Ectodermal cell (in vitro differentiated cells): ENCODE results near the gene CREB5.

Experiments
- H3K27ac ChIP-seq: 2 replicates; pipeline ENCODE4 v1.7.0; 2013; ENCODE audit warnings: mild to moderate bottlenecking, low read depth, low read length; ENCODE audit not compliant: insufficient read depth, poor library complexity, severe bottlenecking
- H3K27me3 ChIP-seq: 2 replicates; pipeline ENCODE4 v1.7.0; 2013; ENCODE audit warnings: mild to moderate bottlenecking, low read length; ENCODE audit not compliant: insufficient read depth, control insufficient read depth, poor library complexity, severe bottlenecking
- H3K36me3 ChIP-seq: one replicate; pipeline ENCODE4 v1.7.0; 2013; ENCODE audit warnings: low read length; ENCODE audit not compliant: control insufficient read depth, insufficient read depth
- H3K4me1 ChIP-seq: one replicate; pipeline ENCODE4 v1.7.0; 2013; ENCODE audit warnings: low read length; ENCODE audit not compliant: control insufficient read depth, insufficient read depth
- H3K4me3 ChIP-seq: 2 replicates; pipeline ENCODE4 v1.7.0; 2013; ENCODE audit warnings: low read depth, low read length, control low read depth; ENCODE audit not compliant: insufficient read depth
- H3K9me3 ChIP-seq: 2 replicates; pipeline ENCODE4 v1.7.0; 2013; ENCODE audit warnings: mild to moderate bottlenecking, low read length, moderate library complexity; ENCODE audit not compliant: control insufficient read depth
- WGBS, 2 experiments: methylation state at CpG; one replicate each; pipeline ENCODE4 v1.1.7; 2013; ENCODE audit warnings: missing lambda C conversion rate in 2 of 2; 5-methylcytosine and 5-hydroxymethylcytosine counted together

CREB5 gene

DNA sequence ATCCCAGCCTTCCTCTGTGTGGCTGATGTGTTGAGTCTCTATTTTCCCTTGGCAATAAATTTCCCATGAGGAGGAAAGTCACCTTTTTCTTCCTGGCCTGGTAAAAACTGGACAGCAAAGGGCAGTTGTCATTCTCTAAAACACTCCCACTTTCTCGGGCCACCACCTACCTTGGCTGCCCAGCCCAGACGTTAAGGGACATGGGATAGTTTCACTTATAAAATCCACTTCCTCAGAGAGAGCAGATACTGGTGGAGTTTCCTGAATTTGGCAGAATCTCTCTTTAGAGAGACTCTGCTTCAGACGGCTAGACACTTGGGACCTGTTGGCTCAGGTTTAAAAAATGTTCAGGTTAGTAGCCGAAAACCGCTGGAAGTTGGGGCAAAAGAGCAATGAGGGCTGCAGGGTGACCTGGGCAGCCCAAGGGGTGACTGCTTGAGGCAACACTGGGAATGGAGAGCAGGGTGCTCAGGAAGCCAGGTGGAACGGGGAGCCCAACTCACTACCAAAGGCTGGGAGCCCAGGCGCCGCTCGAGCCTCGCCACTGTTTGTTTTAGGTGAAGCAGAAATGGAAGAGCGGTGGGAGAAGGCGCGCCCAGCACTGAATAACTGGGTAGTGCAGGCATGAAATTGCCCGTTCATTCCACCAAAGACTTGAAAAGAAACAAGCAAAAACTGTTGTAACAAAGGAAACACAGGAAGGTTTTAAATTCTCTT, 359.7 kb downstream of the CREB5 start:
- Histone ChIP-seq H3K36me3 (no peaks in the 10 kb centered on the region), H3K9me3 (no peaks in the 10 kb centered on the region), H3K27me3 (no peaks in the 10 kb centered on the region), H3K27ac (no peak overlapping the region), H3K4me3 (no peak overlapping the region), H3K4me1 (no peaks in the 10 kb centered on the region)
- 93 to 94% methylated on average over 14 of the region's 14 CpGs for WGBS, 2 experiments

DNA sequence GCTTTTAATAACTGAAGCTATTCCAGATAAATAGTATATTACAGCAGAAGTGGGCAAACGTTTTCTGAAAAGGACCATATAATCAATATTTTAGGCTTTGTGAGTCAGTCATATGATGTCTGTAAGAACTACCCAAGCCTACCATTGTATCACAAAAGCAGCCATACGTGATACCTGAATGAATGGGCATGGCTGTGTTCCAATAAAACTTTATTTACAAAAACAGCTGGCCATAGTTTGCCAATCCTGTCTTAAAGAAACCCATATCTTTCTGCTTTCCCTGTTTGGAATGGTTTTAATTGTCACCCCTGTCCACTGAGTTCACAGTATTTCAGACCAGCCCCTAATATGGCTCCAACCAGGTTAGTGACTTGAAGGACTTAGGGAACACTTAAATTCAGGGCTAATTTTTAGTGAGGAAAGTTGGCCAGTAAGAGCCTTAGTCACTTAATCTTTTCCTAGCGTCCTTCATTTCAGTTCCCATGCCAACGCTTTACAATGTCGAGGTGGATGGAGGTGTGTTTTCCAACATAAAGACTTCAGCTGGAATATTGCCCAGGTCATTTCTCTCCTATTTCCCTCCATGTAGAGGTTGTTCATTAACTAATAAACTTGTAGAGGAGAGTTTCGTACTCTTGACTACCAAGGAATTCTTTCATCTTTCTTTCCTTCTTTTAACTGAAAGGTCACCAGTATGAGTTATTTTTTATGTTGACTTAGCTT, 361.3 kb downstream of the CREB5 start:
- no peak overlapping the region for H3K27ac ChIP-seq
- no peaks in the 10 kb centered on the region for H3K27me3 ChIP-seq
- no peak overlapping the region for H3K4me3 ChIP-seq
- 92 to 96% methylated on average over 4 to 6 of the region's 6 CpGs for WGBS, 2 experiments
- no peaks in the 10 kb centered on the region for H3K4me1 ChIP-seq
- H3K9me3 ChIP-seq = no peaks in the 10 kb centered on the region
- H3K36me3 ChIP-seq = no peaks in the 10 kb centered on the region

DNA sequence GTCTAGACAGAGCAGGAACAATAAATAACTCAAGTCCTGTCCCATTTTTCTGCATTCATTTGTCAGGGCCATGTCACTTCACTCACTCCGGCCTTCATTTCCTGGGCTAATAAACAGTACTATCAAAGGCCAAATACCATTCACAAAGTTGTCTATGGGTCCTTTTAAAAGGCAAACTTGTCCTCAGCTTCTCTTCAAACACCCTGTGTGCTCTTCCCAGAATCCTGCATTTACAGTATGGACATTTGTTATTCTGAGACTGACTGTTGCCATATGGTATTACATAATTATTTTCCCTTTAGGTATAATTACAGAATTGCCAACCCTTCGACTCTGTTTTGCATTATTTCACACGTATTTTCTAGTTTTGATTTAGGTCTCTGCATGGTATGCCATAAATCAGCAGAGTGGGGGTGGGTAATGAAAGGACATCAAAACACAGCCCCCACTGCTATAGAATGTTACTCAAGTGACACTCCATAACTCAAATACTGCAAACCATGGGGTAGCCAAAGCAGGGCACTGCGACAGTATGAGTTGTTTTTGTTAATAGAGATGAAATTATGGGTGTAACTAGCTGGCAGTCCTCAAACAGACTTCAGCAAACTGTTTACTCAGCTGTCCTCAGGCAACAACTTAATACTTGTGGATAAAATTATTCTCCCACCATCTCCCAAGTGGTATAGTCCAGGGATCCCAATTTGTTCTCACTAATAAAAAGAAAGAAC, 362.1 kb downstream of the CREB5 start:
- H3K4me3 ChIP-seq = no peak overlapping the region
- H3K27me3 ChIP-seq = no peaks in the 10 kb centered on the region
- H3K27ac ChIP-seq = no peak overlapping the region
- H3K36me3 ChIP-seq = no peaks in the 10 kb centered on the region
- 90 to 96% methylated on average over 2 to 4 of the region's 4 CpGs for WGBS, 2 experiments
- H3K9me3 ChIP-seq = no peaks in the 10 kb centered on the region
- no peaks in the 10 kb centered on the region for H3K4me1 ChIP-seq

DNA sequence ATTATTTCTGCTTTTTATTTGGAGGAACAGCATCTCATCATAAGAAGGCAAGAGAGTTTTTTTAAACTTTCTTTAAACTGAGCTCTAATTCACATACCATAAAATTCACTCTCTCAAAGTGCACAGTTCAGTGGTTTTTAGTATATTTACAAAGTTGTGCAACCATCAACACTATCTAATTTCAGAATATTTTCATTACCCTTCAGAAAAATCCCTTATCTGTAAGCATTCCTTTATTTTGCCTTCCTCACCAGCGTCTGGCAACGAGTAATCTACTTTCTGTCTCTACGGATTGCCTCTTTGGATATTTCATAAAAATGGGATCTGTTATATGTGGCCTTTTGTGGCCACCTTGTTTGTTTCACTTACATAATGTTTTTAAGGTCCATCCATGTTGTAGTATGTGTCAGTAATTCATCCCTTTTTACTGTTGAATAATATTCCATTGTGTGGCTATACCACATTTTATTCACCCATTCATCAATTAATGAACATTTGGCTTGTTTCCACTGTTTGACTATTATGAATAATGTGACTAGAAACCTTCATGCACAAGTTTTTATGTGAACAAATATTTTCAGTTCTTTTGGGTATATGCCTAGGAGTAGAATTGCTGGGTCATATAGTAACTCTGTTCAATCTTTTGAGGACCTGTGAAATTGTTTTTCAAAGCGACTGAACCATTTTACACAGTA, 364.3 kb downstream of the CREB5 start:
- WGBS, 2 experiments = 98 to 99% methylated on average over 3 to 4 of the region's 4 CpGs
- H3K27me3 ChIP-seq = no peaks in the 10 kb centered on the region
- no peak overlapping the region for H3K27ac ChIP-seq
- H3K36me3 ChIP-seq = no peaks in the 10 kb centered on the region
- H3K4me3 ChIP-seq = no peak overlapping the region
- no peaks in the 10 kb centered on the region for H3K4me1 ChIP-seq
- H3K9me3 ChIP-seq = no peaks in the 10 kb centered on the region

DNA sequence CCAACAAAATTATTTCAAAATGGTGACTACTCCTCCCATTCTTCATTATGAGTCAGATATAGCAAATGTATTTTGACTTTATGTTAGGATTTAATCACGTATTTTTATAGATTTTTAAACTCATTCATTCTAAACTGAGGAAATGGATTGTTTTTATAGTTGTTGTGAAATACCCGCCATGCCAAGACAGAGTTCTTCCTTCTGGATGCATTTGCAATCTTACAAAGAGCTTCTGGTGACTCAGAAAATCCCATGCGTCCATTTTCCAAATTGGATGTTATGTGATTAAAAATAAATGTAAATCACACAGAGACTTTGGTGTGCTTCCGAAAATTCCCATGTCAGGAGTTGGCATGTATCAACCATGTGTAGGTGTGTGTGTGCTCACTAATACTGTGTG, 366.5 kb downstream of the CREB5 start:
- H3K36me3 ChIP-seq = no peaks in the 10 kb centered on the region
- WGBS, 2 experiments = 94 to 95% methylated on average over 3 of the region's 4 CpGs
- H3K9me3 ChIP-seq = no peaks in the 10 kb centered on the region
- no peaks in the 10 kb centered on the region for H3K27me3 ChIP-seq
- no peak overlapping the region for H3K4me3 ChIP-seq
- peaks cover 2% of the 10 kb centered on the region for H3K4me1 ChIP-seq
- no peak overlapping the region for H3K27ac ChIP-seq

DNA sequence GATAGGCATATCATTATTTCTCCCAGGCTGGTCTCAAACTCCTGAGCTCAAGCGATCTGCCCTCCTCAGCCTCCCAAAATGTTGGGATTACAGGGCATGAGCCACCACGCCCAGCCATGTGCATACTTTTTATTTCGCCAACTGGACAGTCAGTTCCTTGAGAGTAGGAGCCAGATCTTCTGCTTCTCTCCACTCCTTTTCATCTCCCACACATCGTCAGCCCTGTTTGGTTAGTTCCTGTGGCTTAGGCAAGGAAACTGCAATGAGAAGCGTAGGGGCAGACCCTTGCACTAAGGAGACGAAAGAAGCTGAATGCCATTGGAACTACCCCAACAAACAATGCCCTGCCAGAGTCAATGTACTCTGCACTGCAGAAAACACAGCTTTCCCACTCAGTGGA, 367.6 kb downstream of the CREB5 start:
- Histone ChIP-seq H3K36me3 (no peaks in the 10 kb centered on the region), H3K4me1 (peaks cover 9% of the 10 kb centered on the region), H3K27ac (no peak overlapping the region), H3K4me3 (no peak overlapping the region), H3K27me3 (no peaks in the 10 kb centered on the region), H3K9me3 (no peaks in the 10 kb centered on the region)
- 85 to 86% methylated on average over 6 of the region's 6 CpGs for WGBS, 2 experiments

DNA sequence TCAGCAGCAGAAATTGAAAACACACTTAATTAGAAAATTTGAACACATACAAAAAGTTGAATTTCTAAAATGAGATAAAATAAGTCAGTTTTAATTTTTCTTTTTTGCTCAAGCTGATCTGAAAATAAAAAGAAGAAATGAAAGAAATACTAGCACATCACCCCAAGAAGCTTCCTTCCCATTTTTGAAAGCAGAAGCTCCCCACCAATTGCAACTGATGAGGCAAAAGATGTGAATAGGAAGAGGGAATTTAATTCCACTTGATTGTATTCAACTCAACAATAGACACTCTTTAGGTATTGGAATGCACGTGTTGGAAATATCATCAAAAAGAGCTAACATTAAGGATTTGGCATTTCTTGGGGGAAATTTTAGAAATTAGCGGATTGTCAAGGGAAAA, 370.0 kb downstream of the CREB5 start:
- Histone ChIP-seq H3K27me3 (no peaks in the 10 kb centered on the region), H3K4me3 (no peak overlapping the region), H3K27ac (no peak overlapping the region), H3K9me3 (no peaks in the 10 kb centered on the region), H3K36me3 (no peaks in the 10 kb centered on the region), H3K4me1 (peaks cover 9% of the 10 kb centered on the region)
- WGBS, 2 experiments = 87 to 90% methylated on average over 2 of the region's 2 CpGs

DNA sequence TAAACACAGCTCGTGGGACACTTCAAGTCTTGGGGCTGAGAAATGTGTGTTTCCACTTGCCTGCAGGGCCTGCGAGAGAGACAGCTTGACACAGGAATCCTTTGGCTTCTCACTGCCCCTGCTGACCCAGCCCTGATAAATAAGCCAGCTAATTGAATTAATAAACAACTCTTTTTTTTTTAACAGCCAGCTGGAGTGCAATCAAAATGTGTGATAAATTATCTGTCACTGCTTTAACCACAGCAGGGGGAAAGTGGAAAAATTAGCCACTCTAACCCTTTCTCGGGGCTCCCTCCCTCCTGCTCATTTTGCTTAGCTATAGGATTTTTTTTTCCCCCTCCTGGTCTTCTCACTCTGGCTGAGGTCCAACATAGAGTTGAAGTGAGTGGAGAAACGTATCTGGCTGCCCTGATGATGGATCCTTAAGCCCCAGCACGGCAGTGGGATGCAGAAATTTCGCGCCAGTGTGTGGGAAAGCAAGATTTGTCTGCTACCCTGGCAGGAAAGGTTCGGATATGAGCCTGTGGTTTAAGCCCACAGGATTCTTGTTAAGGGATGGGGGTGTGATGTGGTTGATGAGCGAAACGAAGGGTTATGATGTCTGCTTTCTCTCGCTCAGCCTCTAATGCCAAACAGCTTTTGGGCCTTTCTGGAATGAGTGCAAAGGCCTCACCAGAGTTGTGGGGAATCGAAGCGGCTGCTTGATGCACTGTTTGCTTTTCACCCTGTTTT, 372.0 kb downstream of the CREB5 start:
- WGBS, 2 experiments = 83 to 86% methylated on average over 13 of the region's 13 CpGs

DNA sequence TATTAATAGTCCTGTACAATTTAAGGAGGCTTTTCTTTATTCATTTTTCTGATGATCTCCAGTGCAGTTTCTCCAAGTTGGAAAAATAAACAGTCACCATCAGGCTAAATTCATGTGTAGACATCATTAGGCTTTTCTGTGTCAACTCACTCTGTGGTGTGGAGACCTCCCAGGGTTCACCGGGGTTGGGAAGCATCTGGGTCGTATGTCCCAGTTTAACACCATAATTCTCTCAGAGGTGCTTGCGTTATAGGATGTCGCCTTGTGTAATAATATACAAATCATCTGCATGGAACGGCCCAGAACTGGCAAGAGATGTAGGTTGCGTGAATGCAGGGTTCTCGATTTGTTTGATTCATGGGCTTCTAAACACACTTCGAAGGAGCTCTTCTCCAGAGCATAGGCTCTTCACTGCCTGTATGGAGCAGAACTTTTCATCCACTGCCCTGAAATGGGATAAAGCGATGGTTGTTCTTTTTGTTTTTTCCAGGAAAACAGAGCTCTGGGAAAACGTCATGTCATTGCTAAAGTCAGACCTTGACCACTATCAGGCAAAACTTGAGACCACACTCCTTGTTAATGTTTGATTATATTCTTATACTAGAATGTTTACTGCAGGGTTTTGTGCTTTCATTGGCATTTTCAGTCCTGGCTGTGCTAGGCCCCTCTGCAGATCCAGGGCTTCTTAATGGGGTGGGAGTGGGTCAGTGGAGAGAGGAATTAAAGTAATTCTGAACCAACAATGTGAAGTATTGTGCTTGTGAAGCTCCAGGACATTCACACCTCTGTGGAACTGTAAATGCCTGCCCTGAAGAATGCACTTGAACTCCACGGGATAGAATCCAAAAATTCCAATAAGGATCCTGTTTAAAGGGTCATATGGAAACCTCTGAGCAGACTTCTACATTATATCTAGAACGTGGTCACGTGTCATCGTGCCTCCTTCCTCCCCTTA, 373.0 kb downstream of the CREB5 start:
- WGBS, 2 experiments = 92 to 96% methylated on average over 13 to 14 of the region's 14 CpGs
- Histone ChIP-seq H3K27ac (no peak overlapping the region), H3K36me3 (no peaks in the 10 kb centered on the region)

More for the DNA sequence above, 372.0 kb downstream of the CREB5 start:
- Histone ChIP-seq H3K27me3 (no peaks in the 10 kb centered on the region), H3K36me3 (no peaks in the 10 kb centered on the region), H3K4me1 (peaks cover 9% of the 10 kb centered on the region), H3K27ac (no peak overlapping the region), H3K9me3 (no peaks in the 10 kb centered on the region), H3K4me3 (no peak overlapping the region)

More for the DNA sequence above, 373.0 kb downstream of the CREB5 start:
- Histone ChIP-seq H3K27me3 (no peaks in the 10 kb centered on the region), H3K9me3 (no peaks in the 10 kb centered on the region), H3K4me1 (peaks cover 9% of the 10 kb centered on the region), H3K4me3 (no peak overlapping the region)
